ENCODE data around the gene NSG2. TPM values are rescaled to one million over a fixed set of nuclear protein-coding genes. Genes with fewer than 3 reads are reported as not detected.

The NSG2 gene
- total RNA-seq, 1 experiment from 2014 or later: 0.66 TPM

DNA sequence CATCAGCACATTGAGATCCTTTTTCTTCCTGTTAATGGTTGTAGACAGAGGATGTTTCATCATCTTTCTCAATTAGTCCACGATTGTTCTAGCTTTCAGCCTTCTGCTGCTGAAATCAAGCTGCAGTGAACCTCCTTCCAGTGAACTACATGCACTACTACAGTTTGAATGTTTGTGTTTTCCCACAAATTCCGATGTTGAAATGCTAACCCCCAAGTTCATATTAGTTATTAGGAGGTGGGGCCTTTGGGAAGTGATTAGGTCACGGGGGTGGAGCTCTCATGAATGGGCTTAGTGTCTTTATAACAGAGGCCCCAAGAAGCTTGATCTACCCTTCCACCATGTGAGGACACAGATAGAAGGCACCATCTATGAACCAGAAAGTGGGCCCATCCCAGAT, 32.9 kb downstream of the NSG2 start:
- no peak for DNase-seq
- Histone ChIP-seq H3K36me3 (replicated peaks; ENCODE audit: control insufficient read depth, insufficient read depth, low read length) (no peaks in the 10 kb centered on the region), H3K4me3 (ENCODE audit: insufficient read depth, low read depth, low read length) (no peak overlapping the region), H3K27me3 (ENCODE audit: control insufficient read depth, insufficient read depth, low read length) (no peaks in the 10 kb centered on the region)

DNA sequence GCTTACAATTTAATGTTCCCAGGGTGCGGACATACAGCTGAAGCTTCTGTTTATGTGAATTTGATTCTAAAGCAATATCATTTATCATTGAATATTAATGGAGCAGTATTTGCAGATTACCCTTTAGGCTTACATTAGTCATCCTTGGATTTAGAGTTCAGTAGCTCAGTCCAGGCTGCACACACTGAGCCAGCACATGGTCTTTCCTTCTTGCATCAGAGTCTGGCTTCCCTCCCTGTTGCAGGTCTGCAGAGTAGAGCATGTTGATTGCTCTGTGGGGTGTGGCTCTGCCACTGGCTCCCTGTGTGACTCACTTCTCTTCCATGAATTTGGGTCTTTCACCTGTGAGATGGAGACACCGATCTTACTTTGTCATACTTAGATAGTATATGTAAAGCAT, 36.8 kb downstream of the NSG2 start:
- no peaks in the 10 kb centered on the region for H3K27me3 ChIP-seq (ENCODE audit: control insufficient read depth, insufficient read depth, low read length)
- DNase-seq: no peak
- no peaks in the 10 kb centered on the region for H3K36me3 ChIP-seq (replicated peaks; ENCODE audit: control insufficient read depth, insufficient read depth, low read length)
- H3K4me3 ChIP-seq (ENCODE audit: insufficient read depth, low read depth, low read length): no peak overlapping the region

DNA sequence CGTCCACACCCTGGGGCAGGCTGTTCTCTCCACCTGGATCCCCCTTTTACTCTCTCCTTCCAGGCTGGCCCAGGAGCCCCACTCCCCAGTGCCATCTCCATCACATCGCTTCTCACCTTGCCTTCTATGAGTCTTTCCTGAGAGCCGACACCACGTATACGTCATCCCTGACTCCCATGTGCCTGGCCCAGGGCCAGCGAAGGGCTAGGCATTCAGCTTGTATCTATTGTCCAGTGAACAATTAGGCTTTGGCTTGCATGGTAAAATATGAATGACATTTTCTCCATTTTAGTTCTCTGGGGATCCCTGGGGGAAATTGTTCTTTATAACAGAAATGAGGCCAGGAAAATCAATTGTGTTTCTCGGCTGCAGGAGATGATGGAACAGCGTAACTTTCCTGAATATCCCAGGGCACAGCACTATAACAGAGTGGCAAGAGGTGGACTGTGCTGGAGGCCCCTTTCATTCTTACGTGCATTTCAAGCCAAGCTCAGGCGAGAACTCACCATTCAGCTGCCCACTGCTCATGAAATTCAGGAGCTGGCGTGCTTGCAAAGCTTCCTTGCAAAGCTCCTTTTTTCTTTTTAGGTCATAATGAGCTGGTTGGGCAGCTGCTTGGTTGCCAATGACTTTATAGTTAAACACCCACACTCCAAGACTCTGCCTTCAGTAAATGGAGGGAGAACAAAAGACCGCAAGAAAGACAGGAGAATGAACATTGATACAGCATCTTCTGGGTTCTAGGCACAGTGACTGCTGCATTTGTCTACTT, 37.7 kb downstream of the NSG2 start:
- DNase-seq: no peak

DNA sequence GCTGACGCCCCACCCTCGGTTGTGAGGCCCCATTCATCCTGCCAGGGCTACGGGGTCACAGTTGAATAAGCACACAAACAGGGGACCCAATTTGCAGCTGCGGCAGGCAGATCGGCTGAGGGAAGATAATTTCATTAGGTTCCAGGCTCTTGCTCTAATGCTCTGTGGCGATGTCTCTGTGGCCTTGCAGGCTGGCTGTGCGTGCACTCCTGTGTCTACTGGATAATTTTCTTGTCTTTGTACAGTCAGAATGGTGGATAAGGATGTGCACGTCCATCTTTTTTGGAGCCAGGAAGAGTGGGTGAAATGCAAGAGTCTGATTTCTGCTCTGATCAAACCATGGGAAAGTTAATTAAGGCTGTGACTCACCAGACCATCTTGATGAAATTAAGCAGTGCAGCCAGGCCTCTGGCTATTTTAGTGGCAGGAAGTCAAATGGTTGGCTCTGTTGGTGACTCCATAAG, 39.2 kb downstream of the NSG2 start:
- no peaks in the 10 kb centered on the region for H3K36me3 ChIP-seq (replicated peaks; ENCODE audit: control insufficient read depth, insufficient read depth, low read length)
- no peak overlapping the region for H3K4me3 ChIP-seq (ENCODE audit: insufficient read depth, low read depth, low read length)
- DNase-seq: no peak
- no peaks in the 10 kb centered on the region for H3K27me3 ChIP-seq (ENCODE audit: control insufficient read depth, insufficient read depth, low read length)

More for the DNA sequence above, 37.7 kb downstream of the NSG2 start:
- Histone ChIP-seq H3K27me3 (ENCODE audit: control insufficient read depth, insufficient read depth, low read length) (no peaks in the 10 kb centered on the region), H3K4me3 (ENCODE audit: insufficient read depth, low read depth, low read length) (no peak overlapping the region), H3K36me3 (replicated peaks; ENCODE audit: control insufficient read depth, insufficient read depth, low read length) (no peaks in the 10 kb centered on the region)

DNA sequence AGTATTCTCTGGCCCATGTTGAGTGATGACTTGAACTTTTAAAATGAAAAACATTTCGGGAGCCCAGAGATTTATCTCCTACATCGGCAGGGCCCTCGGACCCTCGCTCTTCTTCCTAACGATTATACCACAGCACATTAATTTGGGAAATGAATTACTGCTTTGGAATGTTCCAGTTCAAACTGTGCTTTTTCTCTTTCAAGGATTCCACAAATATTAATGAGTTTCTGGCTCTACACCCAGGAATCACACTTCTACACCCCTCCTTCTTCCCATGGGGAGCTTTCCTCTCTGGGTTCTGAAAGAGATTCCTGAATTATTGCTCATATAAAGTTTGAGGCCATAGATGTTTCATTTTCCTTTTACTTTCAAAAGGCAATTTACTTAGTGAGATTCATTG, 41.2 kb downstream of the NSG2 start:
- H3K36me3 ChIP-seq (replicated peaks; ENCODE audit: control insufficient read depth, insufficient read depth, low read length): no peaks in the 10 kb centered on the region

DNA sequence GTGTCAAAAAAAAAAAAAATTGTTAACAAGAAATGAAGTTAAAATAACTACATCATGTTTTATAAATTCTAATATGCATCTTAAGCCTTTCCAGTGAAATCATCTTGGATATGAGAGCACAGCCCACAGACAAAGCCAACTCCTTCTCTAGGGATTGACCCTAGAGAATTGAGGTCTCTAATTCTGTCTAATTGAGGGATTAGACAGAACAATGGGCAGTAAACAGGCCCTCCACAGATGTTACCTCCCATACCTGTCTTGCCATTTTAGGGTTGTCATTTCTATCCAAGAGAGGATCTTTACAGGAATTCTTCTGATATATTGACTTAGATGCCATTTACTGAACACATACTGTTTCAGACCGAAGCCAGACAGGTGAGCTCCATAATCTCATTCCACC, 42.3 kb downstream of the NSG2 start:
- Histone ChIP-seq H3K36me3 (replicated peaks; ENCODE audit: control insufficient read depth, insufficient read depth, low read length) (no peaks in the 10 kb centered on the region), H3K4me3 (ENCODE audit: insufficient read depth, low read depth, low read length) (no peak overlapping the region), H3K27me3 (ENCODE audit: control insufficient read depth, insufficient read depth, low read length) (no peaks in the 10 kb centered on the region)
- DNase-seq: no peak

More for the DNA sequence above, 41.2 kb downstream of the NSG2 start:
- no peak for DNase-seq
- Histone ChIP-seq H3K27me3 (ENCODE audit: control insufficient read depth, insufficient read depth, low read length) (no peaks in the 10 kb centered on the region), H3K4me3 (ENCODE audit: insufficient read depth, low read depth, low read length) (no peak overlapping the region)

DNA sequence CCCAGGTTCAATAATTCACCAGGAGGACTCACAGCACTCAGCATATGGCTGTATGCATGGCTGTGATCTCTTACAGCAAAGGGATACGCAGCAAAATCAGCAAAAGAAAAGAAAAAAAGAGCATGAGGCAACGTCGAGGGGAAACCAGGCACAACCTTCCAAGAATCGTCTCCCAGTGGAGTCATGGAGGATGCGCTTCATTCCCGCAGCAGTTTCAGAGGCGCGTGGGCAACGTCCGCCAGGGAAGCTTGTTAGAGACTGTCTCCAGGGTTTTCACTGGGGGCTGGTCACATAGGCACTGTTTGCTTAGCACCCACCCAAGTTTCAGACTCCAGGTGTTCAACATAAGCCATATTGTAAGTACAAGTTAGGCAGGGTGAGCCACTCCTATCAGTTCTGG, 44.6 kb downstream of the NSG2 start:
- Histone ChIP-seq H3K36me3 (replicated peaks; ENCODE audit: control insufficient read depth, insufficient read depth, low read length) (no peaks in the 10 kb centered on the region), H3K27me3 (ENCODE audit: control insufficient read depth, insufficient read depth, low read length) (no peaks in the 10 kb centered on the region), H3K4me3 (ENCODE audit: insufficient read depth, low read depth, low read length) (no peak overlapping the region)
- no peak for DNase-seq

DNA sequence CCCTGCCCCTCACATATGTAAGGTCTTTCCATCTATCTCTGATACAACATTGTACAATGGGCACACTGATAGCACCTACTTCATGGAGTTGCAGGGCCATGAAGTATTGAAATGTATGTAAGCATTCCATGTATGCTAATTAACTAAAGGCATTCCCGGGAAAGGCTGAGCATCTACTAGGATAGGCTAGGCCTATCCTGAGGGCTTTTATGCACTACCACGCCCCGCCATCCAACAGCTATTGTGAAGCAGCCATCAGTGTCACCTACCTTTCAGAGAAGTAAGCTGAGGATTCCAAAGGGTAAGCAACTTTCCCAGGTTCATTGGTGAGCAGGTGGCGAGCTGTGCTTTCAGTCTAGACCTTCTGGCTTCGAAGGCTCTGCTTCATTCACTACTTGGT, 47.6 kb downstream of the NSG2 start:
- peak; percentile 69 for DNase-seq
- no peak overlapping the region for H3K4me3 ChIP-seq (ENCODE audit: insufficient read depth, low read depth, low read length)
- H3K27me3 ChIP-seq (ENCODE audit: control insufficient read depth, insufficient read depth, low read length): no peaks in the 10 kb centered on the region
- H3K36me3 ChIP-seq (replicated peaks; ENCODE audit: control insufficient read depth, insufficient read depth, low read length): no peaks in the 10 kb centered on the region

DNA sequence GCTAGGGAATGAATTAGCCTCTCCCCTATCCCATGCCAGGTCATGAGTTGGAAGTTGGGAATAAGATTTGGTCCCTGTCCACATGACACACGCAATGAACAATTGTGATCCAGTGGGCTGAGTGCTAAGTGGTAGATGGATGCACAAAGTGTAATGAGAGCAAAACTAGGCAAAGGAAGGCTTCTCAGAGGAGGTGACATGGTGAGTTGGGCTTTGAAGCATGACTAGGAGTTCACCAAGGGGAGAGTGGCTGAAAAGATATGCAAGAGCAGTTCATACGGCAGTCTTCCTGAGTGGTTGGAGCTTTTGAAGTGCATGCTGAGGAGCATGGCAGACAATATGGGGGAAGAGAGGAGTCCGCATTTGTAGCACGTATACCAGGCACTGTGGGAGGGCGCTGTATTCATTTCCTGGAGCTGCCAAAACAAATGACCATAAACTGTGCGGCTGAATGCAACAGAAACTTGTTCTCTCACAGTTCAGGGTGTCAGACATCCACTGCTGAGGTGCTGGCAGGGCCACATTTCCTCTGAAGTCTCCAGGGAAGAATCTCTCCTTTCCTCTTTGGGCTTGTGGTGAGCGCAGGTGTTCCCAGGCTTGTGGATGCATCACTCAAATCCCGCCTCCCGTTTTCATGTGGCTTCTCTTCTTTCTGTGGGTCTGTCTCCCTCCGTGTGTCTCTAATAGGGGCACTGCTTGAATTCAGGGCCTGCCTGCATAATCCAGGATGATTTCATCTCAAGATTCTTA, 49.5 kb downstream of the NSG2 start:
- Histone ChIP-seq H3K27me3 (ENCODE audit: control insufficient read depth, insufficient read depth, low read length) (no peaks in the 10 kb centered on the region), H3K36me3 (replicated peaks; ENCODE audit: control insufficient read depth, insufficient read depth, low read length) (no peaks in the 10 kb centered on the region), H3K4me3 (ENCODE audit: insufficient read depth, low read depth, low read length) (no peak overlapping the region)
- no peak for DNase-seq

DNA sequence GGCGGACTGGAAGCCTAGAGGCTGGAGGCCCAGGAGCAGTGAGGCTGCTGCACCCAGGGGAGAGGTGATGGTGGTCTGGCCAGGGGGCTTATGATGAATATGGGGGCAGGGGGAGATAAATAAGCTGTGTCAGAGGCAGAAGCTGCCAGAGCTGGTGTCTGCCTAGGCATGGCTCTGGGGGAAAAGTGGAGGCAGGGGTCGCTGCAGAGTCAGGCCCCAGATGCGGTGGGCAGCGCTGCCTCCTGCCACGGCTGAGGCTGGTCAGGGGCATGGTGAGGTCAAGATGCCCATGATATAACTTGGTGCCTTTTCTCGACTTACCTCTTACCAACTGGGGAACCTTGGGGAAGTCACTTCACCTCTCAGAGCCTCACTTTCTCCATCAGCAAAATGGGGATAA, 51.1 kb downstream of the NSG2 start:
- Histone ChIP-seq H3K4me3 (ENCODE audit: insufficient read depth, low read depth, low read length) (no peak overlapping the region), H3K36me3 (replicated peaks; ENCODE audit: control insufficient read depth, insufficient read depth, low read length) (no peaks in the 10 kb centered on the region), H3K27me3 (ENCODE audit: control insufficient read depth, insufficient read depth, low read length) (no peaks in the 10 kb centered on the region)
- peak; percentile 57 for DNase-seq

DNA sequence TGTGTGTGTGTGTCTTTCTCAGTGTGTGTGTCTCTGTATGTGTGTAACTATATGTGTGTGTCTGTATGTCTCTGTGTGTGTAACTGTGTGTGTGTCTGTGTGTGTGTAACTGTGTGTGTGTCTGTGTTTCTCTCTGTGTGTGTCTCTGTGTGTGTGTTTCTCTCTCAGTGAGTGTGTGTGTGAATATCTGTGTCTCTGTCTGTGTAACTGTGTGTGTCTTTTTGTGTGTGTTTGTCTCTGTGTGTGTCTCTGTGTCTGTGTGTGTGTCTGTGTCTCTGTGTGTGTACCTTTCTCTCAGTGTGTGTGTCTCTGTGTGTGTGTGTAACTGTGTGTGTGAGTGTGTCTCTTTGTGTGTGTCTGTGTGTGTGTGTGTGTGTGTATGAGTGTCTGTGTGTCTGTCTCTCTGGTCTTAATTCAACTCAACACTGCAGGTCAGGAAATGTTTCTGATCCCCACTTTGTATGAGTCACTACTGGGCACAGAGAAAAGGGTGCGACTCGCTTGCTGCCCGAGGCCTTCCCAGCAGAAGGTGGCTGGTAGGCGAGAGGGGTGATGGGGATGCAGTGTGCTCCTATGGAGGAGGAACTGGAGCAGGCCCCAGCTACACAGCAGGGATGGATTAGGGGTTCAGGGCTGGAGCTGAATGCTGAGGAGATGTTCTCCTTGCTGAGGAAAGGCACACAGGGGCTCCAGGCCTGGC, 52.1 kb downstream of the NSG2 start:
- DNase-seq: no peak
- Histone ChIP-seq H3K4me3 (ENCODE audit: insufficient read depth, low read depth, low read length) (no peak overlapping the region), H3K27me3 (ENCODE audit: control insufficient read depth, insufficient read depth, low read length) (no peaks in the 10 kb centered on the region), H3K36me3 (replicated peaks; ENCODE audit: control insufficient read depth, insufficient read depth, low read length) (no peaks in the 10 kb centered on the region)

DNA sequence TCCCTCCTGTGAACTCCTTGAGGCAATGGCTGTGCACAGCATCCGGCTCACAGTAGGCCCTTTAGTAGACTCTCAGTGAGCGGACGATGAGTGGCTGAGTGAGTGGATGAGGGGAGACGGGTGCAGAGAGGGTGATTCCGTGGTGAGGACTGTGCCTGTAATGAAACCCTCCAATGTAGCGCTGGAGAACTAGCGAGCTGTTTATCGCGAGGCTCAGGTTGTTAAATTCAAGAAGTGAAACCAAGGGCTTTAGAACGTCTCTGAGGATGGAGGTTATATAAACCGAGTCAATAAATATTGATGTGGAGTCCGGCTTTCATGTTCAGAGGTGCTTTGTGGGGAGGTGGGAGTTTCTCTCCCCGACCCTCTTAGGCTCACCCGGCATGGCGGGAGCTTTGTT, 53.2 kb downstream of the NSG2 start:
- no peak for DNase-seq
- H3K36me3 ChIP-seq (replicated peaks; ENCODE audit: control insufficient read depth, insufficient read depth, low read length): no peaks in the 10 kb centered on the region
- H3K4me3 ChIP-seq (ENCODE audit: insufficient read depth, low read depth, low read length): no peak overlapping the region
- no peaks in the 10 kb centered on the region for H3K27me3 ChIP-seq (ENCODE audit: control insufficient read depth, insufficient read depth, low read length)

DNA sequence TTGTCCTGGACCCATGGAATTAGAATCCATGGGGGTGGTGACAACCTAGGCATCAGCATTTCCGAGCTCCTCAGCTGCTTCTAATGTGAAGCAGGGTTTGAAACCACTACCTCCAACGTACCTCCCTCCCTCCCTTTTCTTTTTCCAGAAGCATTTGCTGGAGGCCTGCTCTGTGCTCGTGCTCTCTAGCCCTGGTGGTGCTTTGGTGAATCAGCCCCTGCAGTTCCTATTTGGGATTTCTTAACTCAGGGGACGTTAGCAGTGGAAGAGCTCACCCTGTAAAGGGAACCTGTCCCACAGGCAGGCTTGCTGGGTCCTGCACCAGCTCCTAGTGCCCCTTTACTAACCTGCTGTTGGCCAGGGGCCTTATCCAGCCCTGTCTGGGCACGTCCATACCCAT, 55.0 kb downstream of the NSG2 start:
- no peak for DNase-seq
- Histone ChIP-seq H3K4me3 (ENCODE audit: insufficient read depth, low read depth, low read length) (no peak overlapping the region), H3K36me3 (replicated peaks; ENCODE audit: control insufficient read depth, insufficient read depth, low read length) (no peaks in the 10 kb centered on the region), H3K27me3 (ENCODE audit: control insufficient read depth, insufficient read depth, low read length) (no peaks in the 10 kb centered on the region)

DNA sequence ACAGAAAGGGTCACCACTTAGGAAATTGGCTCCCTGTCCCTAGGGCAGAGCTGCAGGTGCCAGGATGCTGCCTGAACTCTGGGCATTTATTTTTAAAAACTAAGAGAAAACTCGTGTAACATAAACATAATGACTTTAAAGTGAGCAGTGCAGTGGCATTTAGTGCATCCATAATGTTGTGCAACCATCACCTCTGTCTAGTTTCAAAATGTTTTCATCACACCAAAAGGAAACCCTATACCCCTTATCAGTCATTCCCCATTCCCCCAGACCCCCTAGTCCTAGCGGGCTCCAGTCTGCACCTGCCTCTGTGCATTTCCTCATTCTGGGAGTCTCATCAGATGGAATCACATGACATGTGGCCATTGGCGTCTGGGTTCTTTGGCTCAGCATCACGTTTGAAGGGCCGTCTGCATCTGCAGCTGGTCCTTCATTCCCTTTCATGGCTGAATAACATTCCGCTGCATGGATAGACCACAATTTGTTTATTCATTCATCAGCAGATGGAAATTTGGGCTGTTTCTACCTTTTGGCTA, 55.8 kb downstream of the NSG2 start:
- Histone ChIP-seq H3K4me3 (ENCODE audit: insufficient read depth, low read depth, low read length) (no peak overlapping the region), H3K36me3 (replicated peaks; ENCODE audit: control insufficient read depth, insufficient read depth, low read length) (no peaks in the 10 kb centered on the region), H3K27me3 (ENCODE audit: control insufficient read depth, insufficient read depth, low read length) (no peaks in the 10 kb centered on the region)
- no peak for DNase-seq
